HG03342 (cell line): Measurements from ENCODE around the gene PCDH10.

Experiments used
- ATAC-seq: cut with Tn5 transposase; IDR thresholded peaks from one replicate; pipeline ENCODE4 v1.9.1; 2021; ENCODE audit warnings: mild to moderate bottlenecking, moderate library complexity; ENCODE audit not compliant: unreplicated experiment

The PCDH10 gene, protein sequence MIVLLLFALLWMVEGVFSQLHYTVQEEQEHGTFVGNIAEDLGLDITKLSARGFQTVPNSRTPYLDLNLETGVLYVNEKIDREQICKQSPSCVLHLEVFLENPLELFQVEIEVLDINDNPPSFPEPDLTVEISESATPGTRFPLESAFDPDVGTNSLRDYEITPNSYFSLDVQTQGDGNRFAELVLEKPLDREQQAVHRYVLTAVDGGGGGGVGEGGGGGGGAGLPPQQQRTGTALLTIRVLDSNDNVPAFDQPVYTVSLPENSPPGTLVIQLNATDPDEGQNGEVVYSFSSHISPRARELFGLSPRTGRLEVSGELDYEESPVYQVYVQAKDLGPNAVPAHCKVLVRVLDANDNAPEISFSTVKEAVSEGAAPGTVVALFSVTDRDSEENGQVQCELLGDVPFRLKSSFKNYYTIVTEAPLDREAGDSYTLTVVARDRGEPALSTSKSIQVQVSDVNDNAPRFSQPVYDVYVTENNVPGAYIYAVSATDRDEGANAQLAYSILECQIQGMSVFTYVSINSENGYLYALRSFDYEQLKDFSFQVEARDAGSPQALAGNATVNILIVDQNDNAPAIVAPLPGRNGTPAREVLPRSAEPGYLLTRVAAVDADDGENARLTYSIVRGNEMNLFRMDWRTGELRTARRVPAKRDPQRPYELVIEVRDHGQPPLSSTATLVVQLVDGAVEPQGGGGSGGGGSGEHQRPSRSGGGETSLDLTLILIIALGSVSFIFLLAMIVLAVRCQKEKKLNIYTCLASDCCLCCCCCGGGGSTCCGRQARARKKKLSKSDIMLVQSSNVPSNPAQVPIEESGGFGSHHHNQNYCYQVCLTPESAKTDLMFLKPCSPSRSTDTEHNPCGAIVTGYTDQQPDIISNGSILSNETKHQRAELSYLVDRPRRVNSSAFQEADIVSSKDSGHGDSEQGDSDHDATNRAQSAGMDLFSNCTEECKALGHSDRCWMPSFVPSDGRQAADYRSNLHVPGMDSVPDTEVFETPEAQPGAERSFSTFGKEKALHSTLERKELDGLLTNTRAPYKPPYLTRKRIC

DNA sequence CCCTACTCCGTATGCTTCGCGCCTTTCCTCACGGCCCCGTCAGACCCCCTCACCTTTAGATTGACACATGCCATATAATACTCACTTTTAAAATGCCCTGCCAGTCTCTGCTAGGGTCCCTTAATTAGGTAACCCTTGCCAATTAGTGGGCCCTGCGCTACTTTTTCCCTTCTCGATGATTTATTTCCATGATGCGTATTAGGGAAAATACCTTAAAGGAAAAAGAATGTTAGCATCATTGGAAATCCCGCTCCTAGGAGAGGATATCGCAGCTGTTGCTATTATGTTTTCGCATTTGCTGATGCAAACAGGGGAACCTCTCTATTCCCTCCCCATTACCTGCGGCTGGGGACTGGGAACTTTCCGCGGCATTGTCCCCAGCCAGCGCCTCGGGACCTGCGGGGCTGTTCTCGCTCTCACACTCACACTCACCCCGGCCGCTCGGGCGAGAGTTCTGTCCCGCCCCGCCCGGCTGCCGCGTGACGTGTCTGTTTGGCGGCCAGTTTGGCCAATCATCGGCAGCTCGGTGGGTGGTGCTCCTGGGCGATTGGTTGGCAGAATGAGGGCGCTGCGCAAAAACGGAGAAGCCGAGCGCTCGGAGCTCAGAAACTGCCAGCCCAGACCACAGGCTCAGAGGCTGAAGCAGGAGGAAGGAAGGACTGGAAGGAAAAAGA is at the start of gene PCDH10:
Gene PCDH10 (plus strand): TSS at position 605 of the 674 bp plus-strand sequence. CDS start 847 bp downstream, outside the sequence.
- ATAC-seq: peak; percentile 52

DNA sequence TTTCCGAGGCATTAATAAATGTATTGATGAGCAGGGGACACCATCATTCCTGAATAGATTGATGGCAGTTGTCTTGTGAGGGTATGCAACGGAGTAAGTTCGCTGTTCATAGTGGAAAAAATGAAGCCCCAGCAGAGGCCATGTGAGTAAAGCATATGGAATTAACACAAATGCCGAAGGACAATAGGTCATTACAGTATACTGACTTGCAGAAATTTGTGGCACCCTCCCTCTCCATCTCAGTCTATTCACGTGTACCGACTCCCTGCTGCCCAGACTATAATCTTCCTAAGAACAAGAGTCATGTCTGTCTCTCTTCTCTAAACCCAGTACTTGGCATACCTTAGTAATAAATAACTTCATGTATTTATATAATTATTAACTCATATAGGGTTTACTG is 47.1 kb upstream of the PCDH10 start:
- ATAC-seq: no peak

DNA sequence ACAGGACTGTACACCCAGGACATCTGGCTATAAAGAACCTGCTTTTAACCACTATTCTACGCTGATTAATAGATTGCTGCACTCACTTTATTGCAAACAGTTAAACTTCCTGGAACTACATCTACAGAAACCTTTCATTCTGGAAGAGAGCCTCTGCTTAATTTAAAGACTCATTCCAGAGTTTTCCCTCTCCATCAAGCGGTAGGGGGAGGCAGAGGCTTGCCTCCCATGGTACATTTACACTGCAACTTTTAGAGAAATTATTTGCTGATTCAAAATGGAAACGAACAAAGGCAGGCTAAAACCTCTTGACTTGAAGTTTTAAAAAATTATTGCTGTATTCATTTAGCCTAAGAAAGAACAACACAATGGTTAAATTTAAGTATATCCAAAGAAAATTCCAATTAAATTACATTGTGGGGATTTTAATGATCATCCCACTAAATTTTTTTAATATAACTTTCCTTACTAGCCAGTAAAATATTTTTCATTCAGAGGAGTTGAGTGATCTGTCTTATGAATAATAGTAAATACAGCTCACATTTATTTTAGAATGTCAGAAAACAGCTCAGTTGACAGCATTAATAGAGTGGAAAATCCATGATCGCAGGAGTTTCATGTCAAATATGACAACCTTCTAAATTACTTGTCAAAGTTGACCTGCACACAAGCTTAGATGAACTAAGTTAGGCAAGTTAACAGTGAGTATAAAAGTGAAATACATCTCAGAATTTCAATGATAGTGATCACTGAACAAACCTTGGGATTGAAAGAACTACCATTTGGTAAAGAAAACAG is 46.3 kb upstream of the PCDH10 start:
- ATAC-seq: no peak

DNA sequence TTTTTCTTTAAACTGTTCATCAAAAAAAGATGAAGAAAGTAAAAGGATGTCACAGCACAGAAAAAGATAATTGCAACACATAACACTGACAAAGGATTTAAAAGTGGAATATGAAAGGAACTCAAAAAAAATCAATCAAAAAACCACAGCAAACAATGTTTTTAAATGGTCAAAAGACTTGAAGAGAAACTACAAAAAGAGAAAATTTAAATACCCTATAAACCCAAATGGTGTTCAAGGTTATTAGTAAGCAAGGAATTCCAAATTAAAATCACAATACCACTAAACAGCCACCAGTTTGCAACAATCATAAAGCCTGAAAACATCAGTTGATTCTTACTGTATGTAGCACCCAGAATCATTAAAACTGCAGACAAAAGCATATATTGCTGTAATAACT is 36.5 kb upstream of the PCDH10 start:
- no peak for ATAC-seq

DNA sequence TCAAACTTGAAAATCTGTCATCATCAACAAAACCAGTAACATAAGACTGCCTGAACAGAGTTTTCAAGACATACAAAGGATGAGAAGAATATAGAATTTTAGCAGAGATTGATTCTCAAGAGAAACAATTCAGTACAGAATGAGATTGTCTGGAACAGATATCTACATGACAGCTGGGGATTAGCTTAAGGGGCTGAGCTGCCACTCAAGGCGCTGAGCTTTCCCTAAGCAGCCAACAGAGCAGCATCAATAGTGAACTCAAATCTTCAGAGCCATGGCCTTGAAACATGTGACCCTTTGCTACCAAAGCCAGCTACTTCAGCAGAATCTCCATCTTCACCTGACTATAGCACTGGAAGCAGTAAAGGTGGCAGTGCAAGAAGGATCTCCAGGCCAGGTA is 24.3 kb upstream of the PCDH10 start:
- no peak for ATAC-seq

DNA sequence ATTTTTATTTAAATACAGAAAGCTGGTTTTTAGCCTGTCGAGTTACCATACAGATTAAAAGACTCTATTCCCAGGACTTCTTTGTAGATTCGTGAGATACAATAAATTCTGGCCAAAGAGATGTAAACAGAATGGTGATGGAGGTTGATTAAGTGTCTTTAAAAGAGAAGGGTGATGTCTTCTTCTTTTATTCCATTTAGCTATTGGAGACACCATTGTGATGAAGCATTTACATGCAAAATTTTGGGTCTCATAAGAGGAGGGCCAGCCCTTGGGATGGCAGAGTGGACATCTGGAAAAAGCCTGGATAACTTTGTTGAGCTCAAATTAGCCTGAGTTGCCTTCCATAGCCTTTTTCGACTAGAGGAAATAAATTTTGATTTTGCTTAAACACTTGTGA is 21.6 kb upstream of the PCDH10 start:
- no peak for ATAC-seq

DNA sequence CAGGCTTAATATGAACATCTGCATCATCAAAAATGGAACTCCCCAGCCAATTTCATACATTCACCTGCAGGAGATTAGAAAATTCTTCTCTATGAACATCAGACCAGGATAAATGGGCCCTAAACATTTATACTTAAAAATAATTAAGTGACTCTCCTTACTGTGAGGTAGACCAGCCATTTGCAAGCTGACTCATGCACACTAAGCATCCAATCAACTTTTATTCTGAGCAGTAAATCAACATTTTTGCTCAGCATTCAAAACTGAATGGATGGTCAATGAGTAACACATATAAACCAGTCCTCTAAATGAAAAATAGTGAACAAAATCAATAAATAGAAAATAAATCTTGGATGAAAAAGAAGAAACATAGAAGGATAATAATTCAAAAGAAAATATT is 19.9 kb upstream of the PCDH10 start:
- ATAC-seq: no peak

DNA sequence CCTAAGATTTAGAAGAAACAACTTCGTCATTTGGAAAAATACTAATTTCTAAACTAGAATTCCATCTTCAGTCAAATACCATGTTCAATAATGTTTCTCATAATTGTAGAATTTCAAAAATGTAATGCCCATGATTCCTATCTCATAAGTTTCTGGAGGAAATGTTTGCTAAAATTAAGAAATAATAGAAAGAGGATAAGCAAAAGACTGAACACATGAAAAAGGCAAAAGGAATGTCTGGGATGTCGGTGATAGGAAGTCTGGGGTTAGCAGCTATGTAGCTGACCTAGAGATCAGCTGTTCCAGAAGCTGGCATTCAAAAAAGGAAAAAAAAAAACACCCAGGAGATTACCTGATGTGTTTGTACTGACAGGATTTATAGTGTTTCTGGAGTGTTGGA is 18.9 kb upstream of the PCDH10 start:
- ATAC-seq: no peak

DNA sequence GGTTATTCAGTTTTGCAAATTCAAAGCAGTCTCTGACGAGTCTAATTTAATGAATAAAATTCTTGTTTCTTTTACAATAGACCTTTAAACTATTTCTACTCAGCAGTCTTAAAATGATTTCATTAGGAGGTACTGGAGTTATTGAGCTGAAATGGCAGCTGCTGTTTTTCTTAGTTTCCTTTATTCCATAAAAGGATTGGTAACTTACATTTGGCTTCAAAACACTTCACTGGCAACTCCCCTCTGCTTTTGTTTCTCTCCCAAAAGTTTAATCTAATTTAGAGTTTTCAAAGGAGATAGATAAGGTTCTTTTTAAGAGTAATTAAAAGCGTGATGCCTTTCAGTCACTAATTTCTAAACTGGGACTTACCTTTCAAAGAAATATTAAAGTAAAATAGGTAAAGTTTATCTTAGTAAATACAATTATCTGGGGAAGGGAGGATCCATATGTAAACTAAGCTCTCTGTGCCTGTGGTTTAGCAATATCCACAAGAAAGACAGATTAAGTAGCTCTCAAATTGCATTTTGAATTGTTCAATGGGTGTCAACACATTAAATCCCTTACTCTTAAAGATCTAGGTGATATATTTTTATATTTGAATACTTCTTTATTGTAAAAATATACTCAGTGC is 17.1 kb upstream of the PCDH10 start:
- no peak for ATAC-seq

DNA sequence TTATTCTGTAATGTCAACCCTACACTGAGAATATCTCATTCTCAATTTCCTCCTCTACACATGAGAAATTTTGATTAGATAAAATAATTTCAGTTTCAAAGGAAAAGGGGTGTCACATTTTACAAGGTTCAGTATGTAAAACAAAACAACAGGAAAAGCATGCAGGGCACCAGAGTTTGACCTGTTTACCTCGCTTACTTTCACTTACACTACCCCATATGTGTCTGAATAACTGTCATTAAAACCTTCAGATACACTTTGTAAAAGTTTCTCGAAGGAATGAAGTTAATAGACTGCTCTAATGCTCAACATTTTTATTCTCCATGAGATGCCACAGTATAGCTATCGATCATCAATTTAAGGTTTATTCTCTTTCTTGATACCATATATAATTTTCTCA is 12.3 kb upstream of the PCDH10 start:
- no peak for ATAC-seq

DNA sequence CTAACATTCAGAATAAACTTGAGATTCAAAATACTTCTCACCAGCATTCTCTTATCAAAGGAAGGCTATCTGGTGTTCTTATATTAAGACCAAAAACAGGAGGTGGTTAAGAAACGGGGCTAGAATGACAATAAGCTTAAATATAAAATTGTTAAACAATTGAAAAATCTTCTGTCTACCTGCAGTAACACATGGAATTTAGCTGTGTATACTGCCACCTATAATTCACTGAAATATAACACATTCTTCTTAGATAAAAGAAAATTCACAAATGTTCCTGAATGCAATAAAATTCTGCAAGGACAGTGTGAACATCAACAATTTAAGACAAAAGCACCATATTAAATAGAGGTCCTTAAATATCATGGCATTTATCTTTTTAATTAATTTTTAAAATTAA is 11.5 kb upstream of the PCDH10 start:
- ATAC-seq: no peak

DNA sequence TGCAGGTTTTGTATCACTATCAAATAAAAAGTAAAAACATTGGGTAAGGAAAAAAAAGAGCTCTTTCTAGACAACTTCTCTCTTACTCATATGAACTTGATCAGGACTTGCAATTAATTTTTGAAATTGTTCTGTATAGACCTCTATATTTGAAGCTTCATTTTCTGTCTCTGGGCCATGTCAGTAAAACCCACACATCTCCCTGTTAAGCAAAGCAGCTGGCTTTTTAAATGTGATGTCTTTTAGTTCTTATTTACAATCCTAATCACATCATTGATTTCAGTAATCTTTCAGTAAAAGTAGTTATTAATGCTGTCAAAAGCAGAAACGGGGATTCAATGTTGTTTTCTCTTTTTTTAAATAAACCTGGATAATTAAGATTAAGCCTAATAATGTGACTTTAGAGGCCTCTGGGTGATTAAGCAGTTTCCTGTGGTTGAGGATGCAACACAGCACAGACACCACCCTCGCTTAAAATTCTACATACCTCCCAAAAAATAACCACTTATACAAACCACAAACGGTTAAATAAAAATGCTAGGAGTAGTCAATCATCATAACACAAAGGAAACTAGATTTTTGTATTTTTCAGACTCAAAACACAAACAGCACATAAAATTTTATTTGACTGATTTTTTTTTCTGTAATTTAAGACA is 5.2 kb upstream of the PCDH10 start:
- ATAC-seq: no peak

DNA sequence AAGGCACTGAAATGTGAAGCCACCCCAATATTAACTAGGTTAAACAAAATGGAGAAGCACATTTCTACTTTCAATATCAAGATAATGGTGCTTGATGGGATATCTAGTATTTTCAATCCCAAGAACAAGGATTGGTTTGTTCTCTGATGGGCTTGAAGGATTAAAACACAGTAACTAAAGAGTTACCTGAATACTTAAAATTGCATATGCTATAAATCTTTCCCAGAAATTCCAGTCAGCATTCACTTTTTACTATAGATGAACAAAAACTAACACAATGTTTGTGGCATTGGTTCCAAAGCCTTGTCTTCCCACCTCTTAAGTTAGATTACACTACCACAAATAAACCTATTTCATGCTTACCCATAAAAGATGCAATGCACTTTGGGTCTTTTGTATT is 3.9 kb upstream of the PCDH10 start:
- ATAC-seq: no peak

DNA sequence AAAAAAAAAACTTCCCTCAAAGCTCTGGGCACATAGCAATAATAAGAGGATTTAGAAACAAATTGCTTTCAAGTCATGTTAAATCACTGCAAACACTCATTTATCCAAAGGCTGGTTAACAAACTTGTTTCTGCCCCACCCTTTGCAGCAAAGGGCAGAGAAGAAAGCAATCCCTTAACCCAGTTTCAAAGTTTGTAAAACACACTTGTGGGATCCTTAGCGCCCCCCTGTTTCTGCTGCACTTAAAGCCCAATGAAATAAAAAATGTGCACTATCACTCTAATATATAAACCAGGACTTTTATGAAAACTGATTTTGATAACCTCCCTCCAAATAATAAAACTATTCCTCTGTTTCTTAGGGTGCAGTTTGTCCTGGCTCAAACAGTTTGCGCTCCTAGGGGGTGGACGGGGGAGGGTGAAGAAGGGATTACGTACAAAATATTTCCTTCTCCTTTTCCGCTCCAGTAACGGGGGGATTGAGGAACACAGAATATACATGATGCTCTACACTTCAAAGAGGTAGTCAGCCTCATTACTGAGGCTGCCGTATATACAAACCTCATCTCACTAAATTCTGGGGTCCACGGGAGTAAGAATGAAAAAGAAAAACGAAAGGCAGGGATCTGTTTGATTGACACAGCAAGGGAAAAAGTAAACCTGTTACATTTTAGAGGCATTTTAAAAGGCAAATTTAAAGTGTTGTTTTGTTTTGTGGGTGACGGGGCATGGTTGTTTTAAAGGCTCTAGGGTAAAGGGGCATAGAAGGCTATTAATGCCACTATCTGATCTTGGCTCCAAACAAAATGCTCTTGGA is 3.1 kb upstream of the PCDH10 start:
- ATAC-seq: no peak

DNA sequence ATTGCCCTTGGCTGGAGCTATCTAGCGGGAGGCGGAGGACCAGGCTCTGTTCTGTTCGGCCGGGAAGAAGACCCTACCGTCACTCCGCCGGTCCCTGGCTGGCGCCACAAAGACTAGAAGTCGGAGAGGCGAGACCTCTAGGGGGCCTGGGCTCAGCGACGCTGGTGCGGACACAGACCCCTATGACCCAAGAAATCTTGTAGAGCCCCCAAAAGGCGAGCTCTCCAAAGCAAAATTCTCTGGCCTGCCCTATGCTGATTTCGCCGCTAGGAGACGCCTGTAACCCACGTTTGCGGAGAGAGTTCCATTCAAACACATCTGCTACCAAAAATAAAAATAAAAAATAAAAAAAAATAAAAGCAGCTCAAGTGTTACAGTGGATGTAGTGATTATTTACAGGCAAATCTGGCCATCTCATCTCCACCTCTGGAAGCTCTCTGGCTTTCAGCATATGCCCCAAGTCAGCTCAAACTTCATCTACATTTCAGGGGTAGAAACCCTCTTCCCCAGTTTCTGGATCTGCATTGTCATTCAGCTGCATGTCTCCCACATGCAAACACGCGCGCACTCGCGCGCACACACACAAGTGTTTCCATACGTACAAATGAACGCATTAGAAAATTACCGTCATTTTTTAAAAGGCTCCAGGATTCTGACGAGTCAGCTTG is 2.4 kb upstream of the PCDH10 start:
- peak; percentile 61 for ATAC-seq

DNA sequence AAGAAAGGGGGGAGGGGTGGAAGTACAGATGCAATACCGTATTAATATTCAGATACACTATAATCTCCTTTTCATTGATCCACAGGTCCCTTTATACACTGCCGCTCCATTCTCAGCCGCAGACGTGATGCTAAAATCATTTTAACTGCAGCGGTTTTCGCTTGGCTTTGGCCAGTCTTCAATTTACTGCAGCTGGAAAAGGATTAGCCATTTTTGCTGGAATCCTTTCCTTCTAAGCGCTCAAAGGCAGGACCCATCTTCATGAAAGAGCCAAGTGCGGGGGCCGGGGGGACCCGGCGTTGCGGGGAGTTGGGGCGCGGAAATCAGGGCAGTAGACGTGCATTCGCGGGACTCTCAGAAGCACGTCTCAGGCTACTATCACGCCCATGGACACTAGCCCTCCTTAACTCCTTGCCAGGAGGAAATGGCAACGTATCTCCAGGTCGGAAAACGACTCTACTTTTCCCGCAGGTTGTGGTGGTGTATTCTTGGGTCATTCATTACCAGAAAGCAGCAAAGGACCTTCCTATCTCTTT is 1.7 kb upstream of the PCDH10 start:
- ATAC-seq: no peak

DNA sequence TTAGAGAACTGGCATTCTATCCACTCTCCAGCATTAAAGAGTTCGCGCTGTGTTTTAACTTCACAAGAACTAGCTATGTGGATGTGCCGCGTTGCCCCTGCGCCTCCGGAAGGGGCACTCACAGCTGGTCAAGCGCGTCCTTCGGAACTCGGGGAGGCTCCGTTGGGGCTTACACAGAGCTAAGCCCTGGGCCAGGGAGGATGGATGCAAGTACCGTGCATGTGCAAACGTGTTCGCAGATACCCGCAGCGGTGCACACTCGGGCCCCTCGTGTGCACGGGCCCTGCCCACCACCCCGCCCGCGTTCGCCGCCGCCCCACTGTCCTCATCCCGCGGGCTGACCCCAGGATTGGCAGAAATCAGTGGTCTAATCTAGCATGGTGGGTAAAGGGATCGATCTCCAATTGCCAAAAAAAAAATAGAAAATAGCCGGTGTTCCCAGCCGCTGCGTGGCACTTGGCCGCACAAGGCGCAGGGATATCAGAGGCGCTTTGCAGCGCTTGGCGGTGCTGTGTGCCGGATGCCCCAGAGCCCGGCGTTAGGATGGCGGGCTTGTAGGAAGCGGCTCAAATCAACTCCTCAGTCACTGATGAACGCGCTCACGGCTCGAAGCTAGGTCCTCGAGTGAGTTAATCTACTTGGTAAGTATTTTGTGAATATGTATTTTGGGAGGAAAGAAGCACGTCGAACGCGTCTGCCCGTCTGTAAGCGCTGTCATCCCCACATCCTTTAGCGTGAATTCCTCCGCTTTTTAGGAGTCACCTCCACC is 989 bp upstream of the PCDH10 start:
- ATAC-seq: no peak
